Measurements from ENCODE around the gene THBD.

Gene THBD

GRCh38 chr20:23018941-23019340 lies 30.5 kb downstream of the THBD start:
- DNase-seq (ENCODE audit: low spot score): no peak
- Histone ChIP-seq H3K4me3 (ENCODE audit: severe bottlenecking) (no peak overlapping the region), H3K27ac (ENCODE audit: poor library complexity, severe bottlenecking) (no peak overlapping the region), H3K36me3 (ENCODE audit: low read depth) (no peaks in the 10 kb centered on the region), H3K9me3 (ENCODE audit: severe bottlenecking) (no peaks in the 10 kb centered on the region), H3K4me1 (ENCODE audit: insufficient read depth, poor library complexity, severe bottlenecking) (no peaks in the 10 kb centered on the region), H3K27me3 (ENCODE audit: insufficient read depth, poor library complexity, severe bottlenecking) (no peaks in the 10 kb centered on the region)
- no peak for TF ChIP-seq CTCF (IDR thresholded peaks at IDR 0.05; ENCODE audit: poor library complexity, severe bottlenecking)
- ATAC-seq (ENCODE audit: low read depth): no peak

- Histone ChIP-seq H3K27me3 (ENCODE audit: insufficient read depth, poor library complexity, severe bottlenecking) (no peaks in the 10 kb centered on the region), H3K4me1 (ENCODE audit: insufficient read depth, poor library complexity, severe bottlenecking) (peaks cover 2% of the 10 kb centered on the region), H3K4me3 (ENCODE audit: severe bottlenecking) (no peak overlapping the region), H3K27ac (ENCODE audit: poor library complexity, severe bottlenecking) (no peak overlapping the region), H3K36me3 (ENCODE audit: low read depth) (no peaks in the 10 kb centered on the region), H3K9me3 (ENCODE audit: severe bottlenecking) (no peaks in the 10 kb centered on the region)
- TF ChIP-seq CTCF (IDR thresholded peaks at IDR 0.05; ENCODE audit: poor library complexity, severe bottlenecking): no peak
- no peak for ATAC-seq (ENCODE audit: low read depth)
- DNase-seq (ENCODE audit: low spot score): no peak
Measured at GRCh38 chr20:23018432-23018831, 31.0 kb downstream of the THBD start.

- no peak overlapping the region for H3K4me3 ChIP-seq (ENCODE audit: severe bottlenecking)
- no peaks in the 10 kb centered on the region for H3K27me3 ChIP-seq (ENCODE audit: insufficient read depth, poor library complexity, severe bottlenecking)
- DNase-seq (ENCODE audit: low spot score) (no peak), ATAC-seq (ENCODE audit: low read depth) (no peak)
- no peak overlapping the region for H3K27ac ChIP-seq (ENCODE audit: poor library complexity, severe bottlenecking)
- TF ChIP-seq CTCF (IDR thresholded peaks at IDR 0.05; ENCODE audit: poor library complexity, severe bottlenecking): no peak
- H3K4me1 ChIP-seq (ENCODE audit: insufficient read depth, poor library complexity, severe bottlenecking): peaks cover 5% of the 10 kb centered on the region
- no peaks in the 10 kb centered on the region for H3K9me3 ChIP-seq (ENCODE audit: severe bottlenecking)
- no peaks in the 10 kb centered on the region for H3K36me3 ChIP-seq (ENCODE audit: low read depth)
Measured at GRCh38 chr20:23017516-23017915, 32.0 kb downstream of the THBD start.

- Histone ChIP-seq H3K27me3 (ENCODE audit: insufficient read depth, poor library complexity, severe bottlenecking) (no peaks in the 10 kb centered on the region), H3K4me3 (ENCODE audit: severe bottlenecking) (no peak overlapping the region), H3K27ac (ENCODE audit: poor library complexity, severe bottlenecking) (peak overlapping the region; percentile 31), H3K9me3 (ENCODE audit: severe bottlenecking) (no peaks in the 10 kb centered on the region), H3K4me1 (ENCODE audit: insufficient read depth, poor library complexity, severe bottlenecking) (peaks cover 12% of the 10 kb centered on the region), H3K36me3 (ENCODE audit: low read depth) (no peaks in the 10 kb centered on the region)
- TF ChIP-seq CTCF (IDR thresholded peaks at IDR 0.05; ENCODE audit: poor library complexity, severe bottlenecking): no peak
- DNase-seq (ENCODE audit: low spot score): no peak
- peak; percentile 75 for ATAC-seq (ENCODE audit: low read depth)
Measured at GRCh38 chr20:23013429-23013828, 36.0 kb downstream of the THBD start.

- H3K27ac ChIP-seq (ENCODE audit: poor library complexity, severe bottlenecking): no peak overlapping the region
Measured at GRCh38 chr20:23011008-23011721, 38.3 kb downstream of the THBD start.

More at GRCh38 chr20:23011008-23011721, 38.3 kb downstream of the THBD start:
- TF ChIP-seq CTCF (IDR thresholded peaks at IDR 0.05; ENCODE audit: poor library complexity, severe bottlenecking): no peak
- no peaks in the 10 kb centered on the region for H3K36me3 ChIP-seq (ENCODE audit: low read depth)
- H3K4me3 ChIP-seq (ENCODE audit: severe bottlenecking): no peak overlapping the region
- DNase-seq (ENCODE audit: low spot score): no peak
- peaks cover 12% of the 10 kb centered on the region for H3K4me1 ChIP-seq (ENCODE audit: insufficient read depth, poor library complexity, severe bottlenecking)
- H3K9me3 ChIP-seq (ENCODE audit: severe bottlenecking): no peaks in the 10 kb centered on the region
- ATAC-seq (ENCODE audit: low read depth): no peak
- no peaks in the 10 kb centered on the region for H3K27me3 ChIP-seq (ENCODE audit: insufficient read depth, poor library complexity, severe bottlenecking)
